ENCODE data around the gene GUCD1.
A peak's percentile ranks its signal among the peaks of the same experiment; 100 is the strongest.
"Not testable (repeated sequence)": the region's sequence is repeated elsewhere in the genome, so short reads cannot be mapped to it uniquely, and the experiment has no call there.

The GUCD1 gene

GRCh38 chr22:24565077-24565476 is 10.1 kb upstream of the GUCD1 start:
- no peak for DNase-seq (ENCODE audit: low read depth, low spot score)

- no peak for DNase-seq (ENCODE audit: low read depth, low spot score)
Measured at GRCh38 chr22:24564376-24565058, 9.6 kb upstream of the GUCD1 start.

DNA sequence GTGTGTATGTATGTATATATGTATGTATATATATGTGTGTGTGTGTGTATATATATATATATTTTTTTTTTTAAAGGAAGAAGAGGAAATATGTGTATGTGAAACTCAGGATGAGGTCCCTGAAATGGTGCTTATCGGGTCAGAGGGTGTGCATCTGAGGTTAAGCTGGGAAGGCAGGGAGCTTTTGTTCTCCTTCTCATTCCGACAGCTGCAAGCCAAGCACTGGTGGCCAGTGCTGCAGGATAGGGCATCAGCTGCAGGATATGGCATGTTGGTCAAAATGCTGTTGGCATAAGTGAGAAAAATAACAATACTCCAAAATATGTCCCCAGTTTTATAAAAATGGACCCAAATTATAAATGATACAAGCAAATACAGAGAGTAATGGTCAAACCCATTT is 8.3 kb upstream of the GUCD1 start:
- no peak for DNase-seq (ENCODE audit: low read depth, low spot score)

- DNase-seq (ENCODE audit: low read depth, low spot score), result no peak
Measured at GRCh38 chr22:24559471-24559870, 4.5 kb upstream of the GUCD1 start.

DNA sequence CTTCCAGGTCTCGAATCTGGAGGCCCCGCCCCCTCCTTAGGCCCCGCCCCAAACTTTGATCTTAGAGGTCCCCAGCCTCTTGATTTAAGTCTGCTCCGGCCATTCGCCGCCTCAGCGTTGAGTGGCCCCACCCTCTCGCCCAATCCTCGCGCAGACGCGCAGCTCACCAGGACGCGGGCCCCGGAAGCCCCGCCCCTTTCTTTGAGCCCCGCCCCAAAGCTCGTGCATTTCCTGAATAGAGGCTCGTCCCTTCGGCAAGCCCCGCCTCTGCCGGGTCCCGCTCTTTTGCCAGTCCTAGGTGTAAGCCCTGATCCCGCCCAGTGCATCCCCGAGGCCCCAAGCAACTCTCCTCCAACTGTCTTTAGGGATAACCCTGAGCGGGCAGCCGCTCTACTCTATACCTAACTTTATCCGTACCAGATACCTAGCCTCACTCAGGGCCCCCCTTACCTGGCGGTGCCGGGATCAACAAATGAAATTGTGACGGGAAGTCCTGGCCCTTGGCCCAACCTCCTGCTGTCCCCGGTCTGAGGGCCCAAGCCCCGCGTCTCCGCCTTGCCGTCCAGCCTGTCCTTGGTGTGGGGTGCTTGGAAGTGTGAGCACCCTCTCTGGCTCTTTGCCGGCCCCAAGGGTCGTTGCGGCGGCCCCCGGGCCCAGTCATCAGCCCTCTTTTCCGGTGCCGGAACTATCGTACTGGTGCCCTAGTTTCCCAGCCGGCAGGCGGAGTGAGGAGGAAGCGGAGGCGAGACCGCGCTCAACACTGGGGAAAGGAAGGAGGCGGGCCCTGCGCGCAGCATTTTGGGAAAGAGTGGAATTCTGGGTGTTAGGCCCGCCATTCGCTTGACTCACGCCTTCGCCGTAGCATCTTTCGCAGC is 464 bp upstream of the GUCD1 start, which contains the start of gene SNRPD3:
SNRPD3 (plus strand) TSS at position 835 of the 875 bp plus-strand sequence. CDS start 1,676 bp downstream, outside the sequence.
- DNase-seq (ENCODE audit: low read depth, low spot score), result peak; percentile 99

- DNase-seq (ENCODE audit: low read depth, low spot score), result no peak
Measured at GRCh38 chr22:24553597-24554312, 1.2 kb downstream of the GUCD1 start.

- not testable (repeated sequence) for DNase-seq (ENCODE audit: low read depth, low spot score)
Measured at GRCh38 chr22:24552503-24553286, 2.2 kb downstream of the GUCD1 start.

DNA sequence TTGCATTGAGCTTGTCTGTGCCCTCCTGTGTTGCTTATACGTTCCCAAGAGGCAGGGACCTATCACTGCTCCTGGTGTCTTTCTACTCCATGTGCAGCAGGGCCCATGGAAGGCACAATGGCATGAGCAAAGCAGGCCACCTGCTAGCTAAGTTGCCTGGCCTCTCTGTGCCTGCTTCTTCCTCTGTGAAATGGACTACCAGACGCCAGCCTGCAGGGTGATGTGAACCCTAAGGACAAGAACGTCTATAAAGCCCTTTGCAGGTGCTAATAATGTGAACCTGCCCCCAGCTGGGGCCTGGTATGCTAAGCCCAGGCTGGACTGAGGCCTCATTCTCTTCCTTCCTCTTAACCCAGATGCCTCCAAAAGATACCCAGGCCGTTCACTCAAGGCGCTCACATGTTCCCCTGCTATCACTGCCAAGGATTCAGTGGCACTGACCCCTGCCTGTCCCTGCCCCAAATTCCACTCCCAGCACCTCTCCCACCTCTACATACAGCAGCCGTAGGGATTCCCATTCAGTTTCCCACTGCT is 4.0 kb downstream of the GUCD1 start:
- DNase-seq (ENCODE audit: low read depth, low spot score), result no peak

GRCh38 chr22:24550028-24550901 is 4.7 kb downstream of the GUCD1 start:
- DNase-seq (ENCODE audit: low read depth, low spot score), result no peak

GRCh38 chr22:24548812-24549211 is 6.1 kb downstream of the GUCD1 start:
- no peak for DNase-seq (ENCODE audit: low read depth, low spot score)

- DNase-seq (ENCODE audit: low read depth, low spot score), result no peak
Measured at GRCh38 chr22:24543679-24544243, 11.2 kb downstream of the GUCD1 start.

DNA sequence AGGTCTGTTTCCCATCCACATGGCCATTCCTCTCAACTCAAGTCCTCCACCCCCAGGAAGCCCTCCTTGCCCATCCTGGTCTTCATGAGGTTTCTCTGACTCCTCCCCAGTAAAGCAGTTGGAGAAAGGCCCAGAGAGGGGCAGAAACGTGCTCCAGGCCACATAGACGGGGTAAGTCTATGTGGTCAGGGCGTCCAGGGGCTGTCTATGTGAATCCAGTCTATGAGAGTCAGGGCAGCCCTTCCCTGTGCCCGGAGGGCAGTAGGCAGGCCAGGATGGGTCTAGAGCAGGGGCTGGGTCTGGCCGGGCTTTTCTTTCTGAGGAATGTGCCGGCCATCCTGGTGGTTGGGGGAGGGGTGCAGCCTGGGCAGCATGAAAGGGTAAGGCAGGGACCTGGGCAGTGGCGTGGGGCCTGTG is 11.7 kb downstream of the GUCD1 start:
- DNase-seq (ENCODE audit: low read depth, low spot score), result no peak

DNA sequence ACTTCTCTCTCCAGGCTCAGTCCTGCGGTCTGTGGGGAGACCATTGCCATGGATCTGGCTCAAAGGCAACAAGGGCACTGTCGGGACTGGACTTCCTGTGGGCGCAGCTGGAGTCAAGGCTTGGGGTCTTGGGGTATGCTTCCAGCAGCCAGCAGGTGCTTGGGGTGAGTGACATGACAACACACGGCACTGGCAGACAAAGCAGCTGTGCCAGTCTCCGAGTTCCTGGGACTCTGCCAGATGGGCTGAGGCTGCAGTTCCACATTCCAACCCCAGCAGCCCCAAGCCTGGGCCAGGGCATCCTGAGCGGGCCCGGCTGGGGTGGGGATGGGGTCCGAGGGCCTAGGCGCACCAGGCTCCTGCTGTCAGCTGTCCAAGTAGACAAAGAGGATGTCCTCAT is 12.3 kb downstream of the GUCD1 start:
- DNase-seq (ENCODE audit: low read depth, low spot score), result no peak

GRCh38 chr22:24541681-24542515 is 13.0 kb downstream of the GUCD1 start:
- DNase-seq (ENCODE audit: low read depth, low spot score), result no peak

GRCh38 chr22:24540470-24540869 is 14.5 kb downstream of the GUCD1 start:
- no peak for DNase-seq (ENCODE audit: low read depth, low spot score)

GRCh38 chr22:24536089-24536488 is 18.8 kb downstream of the GUCD1 start:
- DNase-seq (ENCODE audit: low read depth, low spot score), result no peak

- no peak for DNase-seq (ENCODE audit: low read depth, low spot score)
Measured at GRCh38 chr22:24535348-24535747, 19.6 kb downstream of the GUCD1 start.

- DNase-seq (ENCODE audit: low read depth, low spot score), result no peak
Measured at GRCh38 chr22:24532075-24532474, 22.9 kb downstream of the GUCD1 start.

GRCh38 chr22:24530968-24531367 is 24.0 kb downstream of the GUCD1 start:
- DNase-seq (ENCODE audit: low read depth, low spot score), result not testable (repeated sequence)
